ENCODE measurements around the gene CUL4A.

DNA sequence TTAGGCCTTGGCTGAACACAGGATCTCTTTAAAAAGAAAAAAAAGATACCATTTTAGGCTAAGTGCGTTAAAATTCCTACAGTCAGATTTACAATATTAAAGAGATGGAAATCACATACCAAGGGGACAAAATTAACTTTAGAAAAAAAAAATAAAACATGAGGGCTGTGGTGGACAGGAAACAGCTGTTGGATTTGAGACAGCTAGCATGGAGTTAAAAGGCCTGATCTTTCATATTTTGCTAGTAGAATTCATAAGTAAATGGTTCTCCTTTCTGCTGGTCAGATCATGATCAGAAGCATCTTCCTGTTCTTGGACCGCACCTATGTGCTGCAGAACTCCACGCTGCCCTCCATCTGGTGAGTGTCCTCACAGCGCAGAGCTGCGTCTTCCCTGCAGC lies 19.7 kb downstream of the CUL4A start:
- TF ChIP-seq EZH2 (optimal IDR thresholded peaks at IDR 0.05; ENCODE audit: low read depth, low read length) (no peak), CTCF (IDR thresholded peaks at IDR 0.05; ENCODE audit: low read length) (no peak), EZH2phosphoT487 (IDR thresholded peaks at IDR 0.05; ENCODE audit: low read length) (no peak)

All from MM.1S (cell line).